Prostate gland (tissue), 2 donors: ENCODE results near the gene FAM89B. TPM values are rescaled to one million over a fixed set of nuclear protein-coding genes. Genes with fewer than 3 reads are reported as not detected.
"Not testable (repeated sequence)": the region's sequence is repeated elsewhere in the genome, so short reads cannot be mapped to it uniquely, and the experiment has no call there.

Experiments
- DNase-seq: peaks from one replicate; pipeline ENCODE4 v3.0.0-alpha.2; 2019; ENCODE audit warnings: low spot score
- H3K27ac ChIP-seq, 2 donors: fragments of 200-600 bp; sonication (generic); 2 replicates each; pipeline ENCODE4 v1.5.1; 2017 to 2019
- H3K27me3 ChIP-seq: fragments of 200-600 bp; sonication (generic); replicated peaks from 2 replicates; pipeline ENCODE4 v1.5.1; 2019; ENCODE audit not compliant: insufficient read depth
- H3K36me3 ChIP-seq, 2 donors: fragments of 200-600 bp; sonication (generic); 1 replicate in 1 of 2; 2 replicates in 1 of 2; pipeline versions ENCODE4 v1.5.1 to v1.8.1; 2017 to 2019
- H3K4me1 ChIP-seq: fragments of 200-600 bp; sonication (generic); replicated peaks from 2 replicates; pipeline ENCODE4 v1.5.1; 2019
- H3K4me3 ChIP-seq, 2 donors: fragments of 200-600 bp; sonication (generic); 2 replicates each; pipeline ENCODE4 v1.5.1; 2017 to 2019
- H3K9me3 ChIP-seq: fragments of 200-600 bp; sonication (generic); 2 replicates; pipeline ENCODE4 v1.5.1; 2017
- CTCF ChIP-seq, 4 experiments: fragments of 200-600 bp in 2 of 4; fragments of 450-650 bp in 2 of 4; sonication (generic) in 2 of 4; IDR thresholded peaks; 1 replicate in 3 of 4; 2 replicates in 1 of 4; pipeline ENCODE4 v1.5.1; 2016 to 2019; ENCODE audit warnings: antibody characterized with exemption in 4 of 4, mild to moderate bottlenecking in 2 of 4, moderate library complexity in 2 of 4
- POLR2A ChIP-seq: fragments of 450-650 bp; IDR thresholded peaks from one replicate; pipeline ENCODE4 v1.6.1; 2016; ENCODE audit warnings: antibody characterized with exemption, mild to moderate bottlenecking
- POLR2AphosphoS5 ChIP-seq: sonication (generic); formaldehyde crosslinking; IDR thresholded peaks from one replicate; pipeline ENCODE4 v1.6.1; 2017; ENCODE audit warnings: antibody characterized with exemption
- WGBS: methylation state at CpG from one replicate; pipeline ENCODE4 v1.1.5; 2018; 5-methylcytosine and 5-hydroxymethylcytosine counted together
- intact Hi-C: fragments of 100-400 bp; cut with DNase I; formaldehyde crosslinking; loops from one replicate; pipeline ENCODE4 v1.14.2; 2022
- total RNA-seq, 2 donors: library from RNA; depleted of rRNA; stranded (reverse); fragments of >200 nt; gene quantifications; one replicate each; pipeline ENCODE4 v1.1.0, GENCODE V29; 2016

FAM89B gene
- total RNA-seq, 2 donors from 2014 or later: 68.6 to 92.6 TPM

GRCh38 chr11:65560555-65561418 is 11.6 kb upstream of the FAM89B start:
- H3K4me1 ChIP-seq: peaks cover 13% of the 10 kb centered on the region
- H3K36me3 ChIP-seq: no peaks in the 10 kb centered on the region
- TF ChIP-seq POLR2A (no peak), POLR2AphosphoS5 (no peak), CTCF (IDR thresholded peaks at IDR 0.05) (no peak)
- no peaks in the 10 kb centered on the region for H3K27me3 ChIP-seq
- WGBS: 27% methylated on average over 15 of the region's 15 CpGs
- intact Hi-C loops: no loop called here
- DNase-seq: no peak
- H3K9me3 ChIP-seq: no peaks in the 10 kb centered on the region
- H3K4me3 ChIP-seq: no peak overlapping the region
- H3K27ac ChIP-seq: peak overlapping the region; percentile 88 to 93

- Histone ChIP-seq H3K9me3 (no peaks in the 10 kb centered on the region), H3K4me3 (no peak overlapping the region), H3K36me3 (no peaks in the 10 kb centered on the region), H3K4me1 (peaks cover 8% of the 10 kb centered on the region), H3K27me3 (no peaks in the 10 kb centered on the region), H3K27ac (no peak overlapping the region)
- no peak for DNase-seq
- 85% methylated on average over 7 of the region's 7 CpGs for WGBS
- intact Hi-C loops: no loop called here
- TF ChIP-seq POLR2A: no peak
- no peak for TF ChIP-seq CTCF (IDR thresholded peaks at IDR 0.05)
- no peak for TF ChIP-seq POLR2AphosphoS5
Observed at GRCh38 chr11:65562020-65562419, 10.3 kb upstream of the FAM89B start.

GRCh38 chr11:65562788-65563187 is 9.6 kb upstream of the FAM89B start:
- TF ChIP-seq CTCF (IDR thresholded peaks at IDR 0.05): no peak
- TF ChIP-seq POLR2AphosphoS5: no peak
- TF ChIP-seq POLR2A: no peak
- H3K27ac ChIP-seq: no peak overlapping the region
- no peak for DNase-seq
- intact Hi-C loops: no loop called here
- 85% methylated on average over 8 of the region's 9 CpGs for WGBS
- H3K9me3 ChIP-seq: no peaks in the 10 kb centered on the region
- no peaks in the 10 kb centered on the region for H3K36me3 ChIP-seq
- H3K27me3 ChIP-seq: no peaks in the 10 kb centered on the region
- H3K4me1 ChIP-seq: peaks cover 11% of the 10 kb centered on the region
- no peak overlapping the region for H3K4me3 ChIP-seq

GRCh38 chr11:65563601-65564000 is 8.7 kb upstream of the FAM89B start:
- no peak for DNase-seq
- TF ChIP-seq POLR2A (no peak), CTCF (IDR thresholded peaks at IDR 0.05) (no peak), POLR2AphosphoS5 (no peak)
- H3K4me1 ChIP-seq: peaks cover 16% of the 10 kb centered on the region

GRCh38 chr11:65564879-65565559 is 7.3 kb upstream of the FAM89B start:
- H3K4me3 ChIP-seq, DNase-seq, H3K27me3 ChIP-seq, H3K27ac ChIP-seq, H3K9me3 ChIP-seq, intact Hi-C loops, H3K36me3 ChIP-seq: not testable (repeated sequence)
- H3K4me1 ChIP-seq: peaks cover 16% of the 10 kb centered on the region
- 87% methylated on average over 12 of the region's 12 CpGs for WGBS

More at GRCh38 chr11:65563601-65564000, 8.7 kb upstream of the FAM89B start:
- H3K9me3 ChIP-seq: no peaks in the 10 kb centered on the region
- intact Hi-C loops: no loop called here
- H3K4me3 ChIP-seq: no peak overlapping the region
- H3K36me3 ChIP-seq: no peaks in the 10 kb centered on the region
- no peaks in the 10 kb centered on the region for H3K27me3 ChIP-seq
- H3K27ac ChIP-seq: no peak overlapping the region
- 93% methylated on average over 4 of the region's 4 CpGs for WGBS
